ENCODE measurements around the gene PORCN.
"Not testable (repeated sequence)": the region's sequence is repeated elsewhere in the genome, so short reads cannot be mapped to it uniquely, and the experiment has no call there.

PORCN gene

DNA sequence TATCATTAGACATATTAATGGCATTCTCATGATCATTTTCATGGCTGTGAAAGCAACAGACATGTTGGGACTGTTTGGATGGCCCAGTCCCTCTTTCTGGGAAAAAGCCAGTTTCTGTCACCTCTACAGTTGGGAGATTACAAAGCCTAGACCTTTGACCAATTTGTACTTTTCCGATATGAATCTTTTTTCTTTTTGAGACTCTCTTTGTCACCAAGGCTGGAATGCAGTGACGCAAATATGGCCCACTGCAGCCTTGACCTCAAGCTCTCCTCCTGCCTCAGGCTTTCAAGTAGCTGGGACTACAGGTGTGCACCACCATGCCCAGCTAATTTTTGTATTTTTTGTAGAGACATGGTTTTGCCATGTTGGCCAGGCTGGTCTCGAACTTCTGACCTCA is 40.1 kb downstream of the PORCN start:
- DNase-seq, result no peak

DNA sequence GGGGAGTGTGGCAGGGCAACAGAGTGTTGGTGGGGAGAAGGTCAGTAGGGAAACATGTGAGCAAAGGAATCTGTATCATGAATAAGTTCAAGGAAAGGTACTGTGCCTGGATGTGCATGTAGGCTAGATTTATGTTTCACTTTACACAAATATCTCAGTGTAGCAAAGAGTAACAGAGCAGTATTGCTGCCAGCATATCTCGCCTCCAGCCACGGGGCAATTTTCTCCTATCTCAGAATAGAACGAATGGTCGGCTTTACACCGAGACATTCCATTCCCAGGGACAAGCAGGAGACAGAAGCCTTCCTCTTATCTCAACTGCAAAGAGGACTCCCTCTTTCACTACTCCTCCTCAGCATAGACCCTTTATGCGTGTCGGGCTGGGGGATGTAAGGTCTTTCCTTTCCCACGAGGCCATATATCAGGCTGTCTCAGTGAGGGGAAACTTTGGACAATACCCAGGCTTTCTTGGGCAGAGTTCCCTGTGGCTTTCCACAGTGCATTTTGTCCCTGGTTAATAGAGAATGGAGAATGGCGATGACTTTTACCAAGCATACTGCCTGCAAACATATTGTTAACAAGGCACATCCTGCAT is 47.0 kb downstream of the PORCN start:
- DNase-seq, result not testable (repeated sequence)

DNA sequence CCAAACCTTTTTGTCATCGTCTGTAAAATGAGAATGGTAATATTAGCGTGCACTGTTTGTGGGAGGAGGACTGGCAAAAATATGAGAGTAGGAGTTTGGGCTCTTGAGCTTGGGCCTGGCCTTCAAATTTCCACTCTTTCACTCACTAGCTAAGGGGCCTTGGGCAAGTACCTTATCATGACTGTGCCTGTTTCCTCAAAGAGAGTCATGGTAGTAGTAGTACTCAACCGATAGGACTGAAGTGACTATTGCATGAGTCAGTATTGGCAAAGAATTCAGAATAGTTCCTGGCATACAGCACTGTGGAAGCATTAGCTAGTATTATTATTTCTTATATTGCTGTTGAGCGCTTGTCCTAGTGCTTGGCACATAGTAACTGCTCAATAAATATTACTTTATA is 49.5 kb downstream of the PORCN start:
- DNase-seq, result no peak

DNA sequence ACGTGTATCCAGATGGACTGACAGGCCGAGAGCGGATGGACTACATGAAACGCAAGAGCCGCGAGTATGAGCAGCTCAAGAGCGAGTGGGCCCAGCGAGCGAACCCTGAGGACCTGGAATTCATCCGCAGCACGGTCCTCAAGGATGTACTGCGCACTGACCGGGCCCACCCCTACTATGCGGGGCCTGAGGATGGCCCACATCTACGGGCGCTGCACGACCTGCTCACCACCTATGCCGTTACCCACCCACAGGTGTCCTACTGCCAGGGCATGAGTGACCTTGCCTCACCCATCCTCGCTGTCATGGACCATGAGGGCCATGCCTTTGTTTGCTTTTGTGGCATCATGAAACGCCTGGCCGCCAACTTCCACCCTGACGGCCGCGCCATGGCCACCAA is 50.8 kb downstream of the PORCN start:
- no peak for DNase-seq

DNA sequence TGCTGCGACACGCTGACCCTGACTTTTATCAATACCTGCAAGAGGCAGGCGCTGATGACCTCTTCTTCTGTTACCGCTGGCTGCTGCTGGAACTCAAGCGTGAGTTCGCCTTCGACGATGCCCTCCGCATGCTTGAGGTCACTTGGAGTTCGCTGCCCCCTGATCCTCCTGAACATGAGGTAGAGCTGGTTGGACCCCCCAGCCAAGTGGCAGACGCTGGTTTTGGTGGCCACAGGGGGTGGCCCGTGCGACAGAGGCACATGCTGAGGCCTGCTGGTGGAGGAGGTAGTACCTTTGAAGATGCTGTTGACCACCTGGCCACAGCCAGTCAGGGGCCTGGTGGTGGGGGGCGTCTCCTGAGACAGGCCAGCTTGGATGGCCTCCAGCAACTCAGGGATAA is 51.3 kb downstream of the PORCN start:
- no peak for DNase-seq

DNA sequence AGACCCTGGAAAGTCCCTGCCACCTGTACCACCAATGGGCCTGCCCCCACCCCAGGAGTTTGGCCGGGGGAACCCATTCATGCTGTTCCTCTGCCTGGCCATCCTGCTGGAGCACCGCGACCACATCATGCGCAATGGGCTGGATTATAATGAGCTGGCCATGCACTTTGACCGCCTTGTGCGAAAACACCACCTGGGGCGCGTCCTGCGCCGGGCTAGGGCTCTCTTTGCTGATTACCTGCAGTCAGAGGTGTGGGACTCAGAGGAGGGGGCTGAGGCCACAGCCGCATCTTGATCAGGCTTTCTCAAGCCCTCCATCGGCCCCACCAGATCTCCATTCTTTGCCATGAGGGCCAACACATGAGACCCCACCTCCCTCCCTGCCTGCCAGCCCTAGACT is 51.9 kb downstream of the PORCN start:
- no peak for DNase-seq

- DNase-seq, result no peak
Observed at GRCh38 chrX:48569958-48570357, 61.2 kb downstream of the PORCN start.
